DMS 273 treated with DMSO at 0.1 percent for 48 hours (cell line): ENCODE results near the gene DRG1.
"Not testable (repeated sequence)": the region's sequence is repeated elsewhere in the genome, so short reads cannot be mapped to it uniquely, and the experiment has no call there.

Source experiments
- DNase-seq: peaks from one replicate; lab custom pipeline; 2025; lab: John Stamatoyannopoulos, UW

DRG1 gene

GRCh38 chr22:31399211-31400022, at the start of gene DRG1:
Gene DRG1, plus strand, starts transcription at chr22:31399604. Its CDS starts 80 bp downstream, at chr22:31399684.
- peak; percentile 72 for DNase-seq

- DNase-seq: no peak
Measured at GRCh38 chr22:31349960-31350359, 49.4 kb upstream of the DRG1 start.

GRCh38 chr22:31350410-31350863, 49.0 kb upstream of the DRG1 start:
- peak; percentile 17 for DNase-seq

GRCh38 chr22:31354515-31354914, 44.9 kb upstream of the DRG1 start:
- no peak for DNase-seq

- DNase-seq: no peak
Measured at GRCh38 chr22:31360029-31360428, 39.4 kb upstream of the DRG1 start.

- no peak for DNase-seq
Measured at GRCh38 chr22:31361743-31362142, 37.7 kb upstream of the DRG1 start.

GRCh38 chr22:31363885-31364465, 35.4 kb upstream of the DRG1 start:
- no peak for DNase-seq

- DNase-seq: no peak
Measured at GRCh38 chr22:31367426-31367825, 32.0 kb upstream of the DRG1 start.

GRCh38 chr22:31377612-31378011, 21.8 kb upstream of the DRG1 start:
- DNase-seq: no peak

- no peak for DNase-seq
Measured at GRCh38 chr22:31378123-31378522, 21.3 kb upstream of the DRG1 start.

GRCh38 chr22:31378651-31379050, 20.8 kb upstream of the DRG1 start:
- not testable (repeated sequence) for DNase-seq

GRCh38 chr22:31393893-31394292, 5.5 kb upstream of the DRG1 start:
- DNase-seq: no peak

GRCh38 chr22:31394326-31394725, 5.1 kb upstream of the DRG1 start:
- DNase-seq: no peak

- DNase-seq: no peak
Measured at GRCh38 chr22:31398231-31398630, 1.2 kb upstream of the DRG1 start.

GRCh38 chr22:31400023-31400397, 606 bp downstream of the DRG1 start:
- DNase-seq: no peak

- not testable (repeated sequence) for DNase-seq
Measured at GRCh38 chr22:31402350-31402749, 2.9 kb downstream of the DRG1 start.

GRCh38 chr22:31425331-31426050, 26.1 kb downstream of the DRG1 start:
- DNase-seq: no peak

GRCh38 chr22:31431950-31432349, 32.5 kb downstream of the DRG1 start:
- DNase-seq: no peak

GRCh38 chr22:31436132-31436531, 36.7 kb downstream of the DRG1 start:
- no peak for DNase-seq

GRCh38 chr22:31439808-31440207, 40.4 kb downstream of the DRG1 start:
- DNase-seq: no peak

GRCh38 chr22:31440681-31441080, 41.3 kb downstream of the DRG1 start:
- no peak for DNase-seq

- DNase-seq: no peak
Measured at GRCh38 chr22:31441652-31442051, 42.2 kb downstream of the DRG1 start.
